Adipose tissue (tissue), 3 donors: Measurements from ENCODE around the gene MAPKAP1. TPM values are rescaled to one million over a fixed set of nuclear protein-coding genes. Genes with fewer than 3 reads are reported as not detected.

Experiments
- H3K27ac ChIP-seq: one replicate; pipeline ENCODE4 v1.5.1; 2013; ENCODE audit warnings: low read depth, low read length
- WGBS, 3 donors: extraction: QIAGEN DNeasy Blood & Tissue Kit; methylation state at CpG; one replicate each; pipeline ENCODE4 v1.1.7; 2013; 5-methylcytosine and 5-hydroxymethylcytosine counted together
- polyA plus RNA-seq, 3 donors: library from polyadenylated mRNA; stranded (reverse); fragments of 200-250 nt; gene quantifications; one replicate each; pipeline ENCODE4 v1.2.3, GENCODE V29; 2013
- donor health status: healthy with polysubstance abuse.
- donor health status: Bipolar disorder and iron deficiency.
- donor health status: healthy.

Gene MAPKAP1
- polyA plus RNA-seq, 3 donors = 28.1 to 57.0 (median 50.5) TPM

DNA sequence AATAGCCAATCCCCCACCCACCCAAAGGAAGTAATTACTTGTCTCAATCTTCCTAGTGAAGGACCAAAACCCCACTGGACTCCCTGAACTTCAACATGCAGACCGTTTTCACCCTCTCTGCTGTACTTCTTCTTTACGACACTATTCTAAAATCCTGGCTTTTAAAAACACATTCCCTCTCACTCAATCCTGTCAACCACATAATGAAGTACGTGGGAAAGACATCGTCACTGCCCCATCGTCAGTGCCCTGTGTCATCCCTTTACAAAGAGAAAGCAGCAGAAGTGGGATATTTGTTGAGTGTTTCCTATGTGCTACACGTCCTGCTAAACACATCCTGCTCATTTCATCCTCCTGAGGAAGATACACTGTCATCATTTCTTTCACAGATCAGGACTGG lies 54.2 kb downstream of the MAPKAP1 start:
- no peak overlapping the region for H3K27ac ChIP-seq
- 62 to 83% (median 70%) methylated on average over 6 of the region's 6 CpGs for WGBS, 3 donors

DNA sequence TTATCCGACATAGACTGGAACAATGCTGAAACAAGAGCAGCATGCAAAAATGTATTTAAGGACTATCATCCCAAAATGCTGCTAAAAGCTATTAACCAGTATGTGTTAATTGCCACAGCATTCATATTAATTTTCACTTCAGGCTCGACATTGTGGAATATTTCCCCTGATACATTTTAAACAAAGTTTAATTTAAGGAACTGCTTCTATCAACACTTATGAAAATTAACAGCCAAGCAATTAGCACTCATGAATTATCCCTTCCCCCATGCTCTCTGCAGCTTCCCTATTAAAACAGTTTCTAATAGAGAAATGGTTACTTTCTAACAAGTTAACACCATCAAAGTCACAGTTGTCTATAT lies 54.8 kb downstream of the MAPKAP1 start:
- WGBS, 3 donors = 57 to 86% (median 71%) methylated on average over 2 of the region's 2 CpGs
- H3K27ac ChIP-seq = no peak overlapping the region

DNA sequence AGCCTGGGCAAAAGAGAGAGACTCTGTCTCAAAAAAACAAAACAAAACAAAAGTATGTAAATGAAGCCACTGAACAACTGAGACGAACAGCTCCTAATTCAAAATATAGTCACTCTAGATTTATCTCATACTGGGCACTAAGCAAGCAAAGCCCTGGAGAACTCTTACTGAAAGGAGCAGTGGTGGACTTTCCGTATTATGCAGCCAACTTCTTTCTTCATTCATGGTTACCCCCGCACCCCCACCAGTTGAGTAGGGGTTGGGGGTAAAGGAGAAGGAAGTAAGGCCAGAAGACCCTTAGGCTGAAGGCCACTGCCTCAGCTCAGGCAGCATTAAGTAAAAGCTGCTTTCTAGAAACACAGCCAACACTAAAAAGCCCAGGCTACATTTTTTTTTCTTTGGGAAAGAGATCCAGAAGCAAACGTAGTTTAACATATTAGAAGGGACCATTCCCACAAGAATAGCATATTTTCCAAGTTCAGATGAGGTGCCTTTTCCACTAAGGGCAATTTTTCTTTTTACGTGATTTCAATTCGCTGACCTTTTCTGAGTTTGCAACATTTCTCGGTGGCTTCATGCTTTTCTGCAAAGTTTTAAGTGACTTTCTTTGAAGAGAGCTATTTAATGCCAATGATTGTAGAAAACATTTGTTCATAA lies 55.3 kb downstream of the MAPKAP1 start:
- 58 to 78% (median 62%) methylated on average over 7 of the region's 7 CpGs for WGBS, 3 donors
- no peak overlapping the region for H3K27ac ChIP-seq

DNA sequence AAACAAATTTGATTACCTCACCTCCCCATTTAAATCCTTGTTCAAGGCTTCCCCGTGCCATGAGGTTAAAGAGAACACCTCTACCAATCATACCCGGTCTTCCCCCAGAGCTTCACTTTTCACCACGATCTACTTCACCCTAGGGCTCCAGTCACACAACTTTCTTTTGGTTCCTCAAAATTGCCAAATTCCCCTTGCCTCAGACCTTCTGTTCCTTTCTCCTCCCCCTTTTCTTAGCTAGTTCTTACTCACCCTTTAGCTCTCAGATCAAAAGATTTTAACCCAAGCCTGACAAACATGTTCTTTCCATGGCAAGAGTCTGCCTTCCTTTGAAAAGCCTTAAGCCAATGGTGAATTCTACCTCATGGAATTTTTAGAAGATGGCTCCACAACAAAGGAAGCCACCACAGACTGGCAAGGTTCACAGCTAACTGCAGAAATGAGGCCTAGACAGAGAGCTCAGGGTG lies 56.7 kb downstream of the MAPKAP1 start:
- H3K27ac ChIP-seq = peak overlapping the region; percentile 1
- 44 to 70% (median 49%) methylated on average over 3 of the region's 3 CpGs for WGBS, 3 donors

DNA sequence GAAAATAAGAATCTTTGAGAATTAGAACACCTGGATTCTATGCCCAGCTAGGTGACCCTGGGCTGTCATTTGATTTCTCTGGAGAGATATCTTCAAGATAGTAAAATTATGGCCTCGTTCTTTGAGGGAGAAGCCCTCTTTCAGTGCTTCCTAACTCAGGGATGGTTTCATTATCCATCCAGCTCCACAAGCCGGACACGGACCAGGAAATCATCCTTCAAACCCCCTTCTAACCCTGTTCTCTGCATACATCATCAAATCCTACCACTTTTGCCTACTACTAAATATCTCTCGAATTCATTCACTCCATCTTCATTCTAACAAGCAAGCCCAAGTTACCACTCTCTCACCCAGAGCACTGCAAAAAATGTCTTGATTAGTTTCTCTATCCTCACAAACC lies 57.2 kb downstream of the MAPKAP1 start:
- whole genome bisulfite sequencing, 3 donors = 78 to 85% (median 82%) methylated on average over 4 of the region's 4 CpGs
- peak overlapping the region; percentile 1 for H3K27ac ChIP-seq

DNA sequence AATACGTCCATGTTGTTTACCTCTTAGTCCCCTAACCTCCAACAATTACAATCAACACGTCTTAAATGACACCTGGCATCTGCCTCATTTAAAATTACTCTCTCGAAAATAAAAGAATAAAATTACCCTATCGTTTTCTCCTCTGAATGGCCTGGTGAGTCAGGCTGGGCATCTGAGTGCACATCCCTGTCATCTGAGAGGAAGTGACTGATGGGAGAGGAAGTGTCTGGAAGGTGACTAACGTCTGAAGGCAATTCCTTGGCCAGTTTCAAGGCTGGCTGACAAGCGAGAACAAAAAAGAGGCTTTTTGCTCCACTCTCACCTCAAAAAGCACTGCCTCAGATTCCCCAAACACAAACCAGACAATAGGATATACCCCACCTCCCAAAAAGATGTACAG lies 57.7 kb downstream of the MAPKAP1 start:
- no peak overlapping the region for H3K27ac ChIP-seq

DNA sequence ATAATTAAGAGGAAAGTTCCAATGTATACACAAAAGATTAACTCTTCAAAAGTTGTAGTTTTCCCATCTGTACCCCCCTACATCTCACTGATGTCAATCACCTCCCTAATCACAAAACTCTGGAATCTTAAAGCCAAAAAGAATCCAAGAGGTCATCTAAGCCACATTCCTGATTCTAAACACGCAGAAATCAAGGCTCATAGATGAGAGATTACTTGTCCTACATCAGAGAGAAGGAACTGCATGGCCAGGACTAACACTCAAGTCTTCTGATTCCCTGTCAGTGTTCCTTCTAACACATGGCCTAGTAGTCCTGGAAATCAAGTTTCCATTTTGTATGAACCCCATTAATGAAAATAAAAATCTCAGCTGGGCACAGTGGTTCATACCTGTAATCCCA lies 58.7 kb downstream of the MAPKAP1 start:
- no peak overlapping the region for H3K27ac ChIP-seq
- 68 to 88% (median 84%) methylated on average over 1 of the region's 1 CpG for WGBS, 3 donors

More for the DNA sequence above, 57.7 kb downstream of the MAPKAP1 start:
- WGBS, 3 donors = 52 to 75% (median 55%) methylated on average over 6 of the region's 6 CpGs

DNA sequence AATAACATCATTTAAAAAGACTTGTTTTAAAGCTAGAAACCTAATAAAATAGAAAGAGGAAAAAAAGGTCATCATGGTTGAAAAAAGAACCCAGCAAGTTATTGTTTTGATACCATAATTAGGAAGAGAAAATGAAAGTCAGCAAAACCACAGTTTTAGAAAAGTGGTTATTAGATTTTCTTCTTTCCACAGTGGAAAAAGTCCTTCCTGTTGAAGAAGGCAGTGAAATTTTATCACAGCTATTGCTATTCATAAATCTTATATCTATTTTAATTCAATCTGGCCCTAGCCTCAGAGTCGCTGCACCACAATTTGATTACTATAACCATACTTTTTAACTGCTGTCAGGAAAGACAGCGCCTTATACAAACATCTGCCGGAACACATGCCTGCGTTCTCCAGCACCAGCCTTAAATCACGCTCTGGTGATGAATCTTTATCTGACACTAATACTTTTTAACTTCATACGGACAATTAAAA lies 60.3 kb downstream of the MAPKAP1 start:
- 13 to 72% (median 15%) methylated on average over 6 of the region's 6 CpGs for WGBS, 3 donors
- H3K27ac ChIP-seq = no peak overlapping the region

DNA sequence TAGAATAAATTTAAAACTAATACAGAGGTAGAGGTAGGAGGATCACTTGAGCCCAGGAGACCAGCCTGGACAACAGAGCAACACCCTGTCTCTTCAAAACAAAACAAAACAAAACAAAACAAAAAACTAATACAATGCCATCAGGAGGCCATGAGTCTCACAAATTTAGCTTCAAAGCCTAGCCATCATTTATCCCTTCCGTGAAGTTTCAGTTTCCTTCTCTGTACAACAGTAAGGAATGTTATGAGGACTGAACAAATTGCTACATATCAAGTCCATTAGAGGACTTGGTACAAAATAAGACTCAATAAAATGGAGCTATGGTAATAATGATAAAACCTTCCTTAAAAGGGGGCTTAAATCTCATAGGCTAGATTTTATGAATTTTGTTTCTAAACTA lies 60.8 kb downstream of the MAPKAP1 start:
- H3K27ac ChIP-seq = no peak overlapping the region
- 30 to 68% (median 33%) methylated on average over 1 of the region's 1 CpG for WGBS, 3 donors

DNA sequence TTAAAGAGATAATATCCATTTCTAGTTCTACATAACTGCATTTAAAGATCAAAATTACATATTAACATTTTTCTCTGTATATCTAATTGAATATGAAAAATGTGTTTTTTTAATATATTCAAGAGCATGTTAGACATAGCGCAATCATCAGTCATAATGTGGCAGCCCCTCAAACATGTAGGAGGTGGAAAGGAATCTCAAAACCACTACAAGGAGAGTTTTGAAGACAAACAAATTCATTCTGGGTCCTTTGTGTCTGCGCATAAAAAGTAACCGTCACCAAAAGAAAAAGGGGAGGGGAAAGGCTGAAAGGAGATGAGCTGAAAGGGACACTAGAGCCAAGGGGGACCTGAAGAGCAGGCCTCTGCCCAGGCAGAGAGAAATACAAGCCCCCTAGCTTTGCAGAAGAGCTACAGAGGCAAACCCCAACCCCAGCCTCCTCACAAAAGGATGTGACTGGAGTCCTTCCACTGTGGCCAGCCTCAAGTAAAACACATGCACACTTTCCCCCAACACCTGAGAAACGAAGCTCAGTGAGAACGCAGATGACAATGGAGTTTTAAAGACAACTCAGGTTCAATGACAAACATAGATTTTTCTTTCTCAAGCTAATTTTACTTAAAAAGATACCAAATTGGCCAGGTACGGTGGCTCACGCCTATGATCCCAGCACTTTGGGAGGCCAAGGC lies 62.0 kb downstream of the MAPKAP1 start:
- 94 to 99% (median 97%) methylated on average over 7 of the region's 7 CpGs for WGBS, 3 donors
- H3K27ac ChIP-seq = no peak overlapping the region

DNA sequence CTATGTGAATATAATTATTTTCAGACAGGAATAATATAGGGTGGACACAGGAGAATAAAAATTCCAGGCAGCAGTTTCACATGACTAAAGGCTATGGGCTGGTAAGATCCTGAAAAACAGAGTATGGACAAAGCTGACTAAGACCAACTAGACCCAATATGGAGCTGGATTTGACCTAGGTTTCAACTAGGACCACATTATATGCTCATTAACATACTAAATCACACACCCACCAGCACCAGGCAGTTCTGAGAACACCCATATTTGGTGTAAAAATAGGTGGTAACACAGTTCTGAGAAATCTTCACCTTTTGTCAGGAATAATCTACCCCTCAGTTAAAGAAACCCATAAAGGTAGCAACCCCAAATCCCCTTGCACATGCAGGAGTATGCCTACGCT lies 64.7 kb downstream of the MAPKAP1 start:
- H3K27ac ChIP-seq = no peak overlapping the region
- WGBS, 3 donors = 97 to 100% (median 98%) methylated on average over 1 of the region's 1 CpG

DNA sequence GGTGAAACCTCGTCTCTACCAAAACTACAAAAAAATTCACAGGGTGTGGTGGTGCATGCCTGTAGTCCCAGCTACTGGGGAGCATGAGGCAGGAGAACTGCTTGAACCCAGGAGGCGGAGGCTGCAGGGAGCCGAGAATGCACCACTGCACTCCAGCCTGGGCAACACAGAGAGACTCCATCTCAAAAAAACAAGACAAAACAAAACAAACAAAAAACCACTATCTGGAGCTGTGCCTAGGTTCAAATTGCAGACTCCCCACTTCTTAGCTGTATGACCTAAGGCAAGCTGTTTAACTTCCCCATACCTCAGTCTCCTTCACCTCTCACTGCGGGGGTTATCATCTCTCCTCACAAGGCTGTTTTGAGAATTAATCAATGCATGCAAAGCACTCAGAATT lies 68.0 kb downstream of the MAPKAP1 start:
- 91 to 96% (median 91%) methylated on average over 4 of the region's 4 CpGs for WGBS, 3 donors
- H3K27ac ChIP-seq = no peak overlapping the region

DNA sequence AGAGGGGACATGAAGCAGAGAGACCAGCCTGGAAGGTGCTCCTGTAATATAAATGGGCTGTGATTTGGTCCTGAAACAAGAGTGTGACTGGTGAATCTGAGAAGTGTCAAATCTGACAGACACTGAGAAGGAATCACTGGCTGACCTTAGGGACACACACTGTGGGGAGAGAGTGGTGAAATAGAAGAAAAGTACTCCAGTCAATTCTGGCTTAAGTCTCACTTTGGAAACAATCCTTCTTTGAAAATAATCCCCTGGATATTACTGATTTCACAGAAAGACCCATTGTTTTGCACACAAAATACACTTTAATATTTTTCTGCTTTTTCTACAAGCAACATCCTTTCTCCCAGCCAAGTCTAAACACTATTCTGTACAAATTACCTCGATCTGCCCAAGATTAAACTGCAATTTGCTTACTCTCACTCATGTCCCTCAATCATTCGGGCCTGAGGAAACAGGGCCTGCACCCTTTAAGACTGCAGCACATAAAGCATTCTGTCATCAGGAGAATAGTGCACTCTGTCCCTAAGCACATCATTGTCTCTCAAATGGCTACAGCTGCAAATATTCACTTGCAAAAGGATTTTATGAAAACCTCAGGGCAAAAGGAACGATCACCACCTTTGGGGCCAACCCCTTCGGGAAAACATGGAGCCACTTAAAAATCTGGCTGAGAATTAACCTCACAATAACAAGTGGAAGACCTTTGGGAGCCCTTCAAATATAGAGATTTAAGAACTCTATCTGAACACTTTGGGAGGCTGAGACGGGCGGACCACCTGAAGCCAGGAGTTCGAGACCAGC lies 68.6 kb downstream of the MAPKAP1 start:
- H3K27ac ChIP-seq = no peak overlapping the region
- 86 to 92% (median 91%) methylated on average over 7 of the region's 7 CpGs for whole genome bisulfite sequencing, 3 donors

DNA sequence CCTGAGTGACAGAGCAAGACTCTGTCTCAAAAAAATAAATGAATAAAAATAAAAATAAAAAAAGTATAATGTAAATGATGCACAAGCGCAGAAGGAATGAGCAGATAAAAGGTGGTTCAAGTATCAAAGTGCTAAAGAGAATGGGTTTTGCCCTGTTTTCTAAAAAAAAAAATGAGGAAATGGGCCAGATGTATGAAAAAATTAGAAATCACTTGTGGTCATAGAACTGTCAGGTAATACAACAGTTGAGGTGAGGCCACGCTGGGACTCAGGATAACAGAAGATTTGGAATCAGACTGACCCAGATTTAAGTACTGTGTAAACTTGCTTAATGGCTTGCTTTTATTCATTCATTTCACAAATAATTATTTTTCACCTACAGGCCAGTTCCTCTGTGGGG lies 69.8 kb downstream of the MAPKAP1 start:
- 78 to 85% (median 80%) methylated on average over 2 of the region's 2 CpGs for WGBS, 3 donors
- H3K27ac ChIP-seq = no peak overlapping the region

DNA sequence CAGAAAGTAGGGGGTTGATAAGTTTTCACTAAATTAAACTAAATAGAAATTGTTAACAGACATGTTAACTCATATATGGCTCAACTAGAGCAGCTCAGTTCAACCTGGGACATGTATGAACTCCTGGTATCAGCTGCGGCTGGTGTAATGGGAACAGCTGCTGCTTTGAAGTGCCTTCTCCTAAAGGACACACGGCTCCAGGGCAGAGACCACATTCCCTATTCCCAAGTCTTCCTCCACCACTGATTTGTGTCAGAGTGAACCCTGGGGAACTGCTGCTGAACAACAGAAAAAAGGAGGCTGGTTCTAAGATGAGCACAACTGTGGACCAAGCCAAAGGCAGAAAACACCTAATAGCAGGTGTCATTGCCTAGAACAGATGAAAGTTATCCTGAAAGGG lies 71.1 kb downstream of the MAPKAP1 start:
- no peak overlapping the region for H3K27ac ChIP-seq
- WGBS, 3 donors = 73 to 86% (median 79%) methylated on average over 2 of the region's 2 CpGs

DNA sequence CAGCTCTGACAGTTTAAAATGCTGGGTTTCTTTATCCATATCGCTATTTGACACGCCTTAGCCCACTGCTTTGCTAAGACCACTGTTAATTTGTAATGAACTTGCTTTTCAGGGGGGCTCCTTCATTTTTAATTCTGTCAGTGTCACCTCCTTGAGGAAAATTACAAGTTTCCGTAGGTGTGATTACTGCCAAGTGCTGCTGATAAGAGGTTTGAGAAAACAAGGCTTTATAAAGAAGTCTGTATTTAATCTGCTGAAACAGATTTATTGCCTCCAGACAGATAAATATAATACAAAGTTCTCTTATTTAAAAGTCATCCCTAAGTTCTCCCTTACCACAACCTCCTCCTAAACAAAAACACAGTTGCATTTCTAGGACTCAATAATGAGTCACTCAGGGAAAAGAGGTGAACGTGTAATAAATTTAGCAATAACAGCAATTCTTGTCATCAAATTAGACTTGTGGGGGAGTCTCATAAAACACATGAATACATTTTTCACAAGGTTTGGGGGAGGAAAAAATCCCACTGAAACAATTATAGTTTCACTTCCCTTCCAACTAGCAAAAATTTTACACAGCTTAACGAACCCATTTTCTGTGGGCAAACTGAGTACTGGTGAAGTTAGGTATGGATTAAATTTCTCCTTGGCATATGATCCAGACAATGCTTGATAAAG lies 72.8 kb downstream of the MAPKAP1 start:
- 56 to 65% (median 63%) methylated on average over 5 of the region's 5 CpGs for WGBS, 3 donors
- H3K27ac ChIP-seq = no peak overlapping the region

DNA sequence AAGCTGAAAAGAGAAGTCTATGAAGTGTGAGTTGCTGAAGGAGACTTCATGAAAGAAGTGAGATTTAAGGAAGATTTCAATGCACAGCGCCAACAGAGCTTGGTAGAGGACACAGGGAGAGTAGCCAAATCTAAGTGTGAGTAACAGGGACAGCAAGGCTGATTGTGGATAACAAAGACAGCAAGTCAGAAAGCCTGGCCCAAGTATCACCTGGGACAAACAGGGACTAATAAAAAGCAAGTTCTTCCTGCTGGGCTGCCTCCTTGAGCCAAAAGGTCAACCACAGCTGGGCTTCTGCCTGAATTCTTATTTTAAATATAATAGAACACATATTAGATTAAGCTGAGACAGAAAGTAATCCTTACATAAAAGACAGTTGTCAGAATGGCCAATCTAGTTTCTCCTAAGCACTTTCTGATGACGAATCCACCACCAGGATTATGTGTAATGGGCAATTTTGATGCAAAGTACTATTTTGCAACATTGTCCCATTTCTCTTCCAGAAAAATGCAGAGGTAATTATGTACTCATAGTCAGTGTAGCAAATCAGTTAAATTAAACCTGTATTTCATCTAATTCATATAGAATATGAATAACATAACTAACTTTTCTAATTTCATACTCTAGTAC lies 73.8 kb downstream of the MAPKAP1 start:
- no peak overlapping the region for H3K27ac ChIP-seq
- WGBS, 3 donors = 59 to 65% (median 62%) methylated on average over 2 of the region's 2 CpGs
